Adipose tissue (tissue), 3 donors: Measurements from ENCODE around the gene CABLES2. TPM values are rescaled to one million over a fixed set of nuclear protein-coding genes. Genes with fewer than 3 reads are reported as not detected.

Experiments used
- H3K27ac ChIP-seq: one replicate; pipeline ENCODE4 v1.5.1; 2013; ENCODE audit warnings: low read depth, low read length
- WGBS, 3 donors: extraction: QIAGEN DNeasy Blood & Tissue Kit; methylation state at CpG; one replicate each; pipeline ENCODE4 v1.1.7; 2013; 5-methylcytosine and 5-hydroxymethylcytosine counted together
- polyA plus RNA-seq, 3 donors: library from polyadenylated mRNA; stranded (reverse); fragments of 200-250 nt; gene quantifications; one replicate each; pipeline ENCODE4 v1.2.3, GENCODE V29; 2013
- donor health status: healthy with polysubstance abuse.
- donor health status: Bipolar disorder and iron deficiency.
- donor health status: healthy.

The CABLES2 gene, protein sequence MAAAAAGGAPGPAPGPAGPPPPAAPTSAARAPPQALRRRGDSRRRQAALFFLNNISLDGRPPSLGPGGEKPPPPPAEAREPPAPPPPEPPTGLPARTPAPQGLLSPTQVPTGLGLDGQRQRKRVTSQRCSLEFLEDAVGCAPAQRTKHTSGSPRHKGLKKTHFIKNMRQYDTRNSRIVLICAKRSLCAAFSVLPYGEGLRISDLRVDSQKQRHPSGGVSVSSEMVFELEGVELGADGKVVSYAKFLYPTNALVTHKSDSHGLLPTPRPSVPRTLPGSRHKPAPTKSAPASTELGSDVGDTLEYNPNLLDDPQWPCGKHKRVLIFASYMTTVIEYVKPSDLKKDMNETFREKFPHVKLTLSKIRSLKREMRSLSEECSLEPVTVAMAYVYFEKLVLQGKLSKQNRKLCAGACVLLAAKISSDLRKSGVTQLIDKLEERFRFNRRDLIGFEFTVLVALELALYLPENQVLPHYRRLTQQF
- 1 to 10 TPM; 1.3 to 1.8 (median 1.6) TPM for polyA plus RNA-seq

DNA sequence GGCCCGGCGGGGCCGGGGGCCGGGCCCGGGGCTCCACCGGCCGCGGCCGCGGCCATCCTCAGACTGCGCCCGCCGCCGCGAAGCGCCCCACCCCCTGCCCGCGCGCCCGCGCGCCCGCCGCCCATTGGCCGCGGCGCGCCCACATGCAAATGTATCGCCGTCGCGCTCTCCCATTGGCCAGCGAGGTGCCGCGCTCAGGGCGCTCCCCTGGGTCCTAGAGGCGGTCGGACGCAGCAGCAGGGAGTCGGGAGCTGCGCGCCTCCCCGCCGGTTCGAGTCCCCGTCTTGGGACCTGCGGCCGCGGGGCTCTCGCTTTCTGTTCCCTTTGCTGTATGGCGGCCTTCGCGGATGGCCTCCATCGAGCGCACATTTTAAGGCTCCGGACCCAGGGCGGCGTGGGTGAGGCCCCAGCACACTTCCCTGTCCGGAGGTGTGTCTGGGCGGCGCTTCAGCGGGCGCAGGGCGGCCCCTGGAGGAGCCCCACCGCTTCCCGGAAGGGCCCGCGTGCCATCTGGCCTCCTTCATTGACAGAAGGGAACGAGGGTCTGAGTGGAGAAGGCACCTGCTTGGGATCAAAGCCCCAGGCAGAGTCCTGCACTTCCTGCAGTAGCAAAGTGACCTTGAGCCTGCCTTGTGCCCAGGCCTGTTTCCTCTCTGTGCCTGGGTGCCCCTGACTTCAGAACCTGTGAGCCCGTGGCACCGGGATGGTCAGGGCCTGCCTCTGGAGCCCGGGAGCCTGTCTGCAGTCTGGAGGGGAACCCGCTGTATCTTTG, at the start of gene CABLES2:
TSS of gene CABLES2 (minus strand) at position 65 of the 772 bp plus-strand sequence. CDS start at position 56, 9 bp downstream.
- no peak within 1 kb of the TSS for H3K27ac ChIP-seq
- WGBS, 3 donors, result 4 to 6% (median 5%) methylated on average over 54 to 73 of the region's 73 CpGs

DNA sequence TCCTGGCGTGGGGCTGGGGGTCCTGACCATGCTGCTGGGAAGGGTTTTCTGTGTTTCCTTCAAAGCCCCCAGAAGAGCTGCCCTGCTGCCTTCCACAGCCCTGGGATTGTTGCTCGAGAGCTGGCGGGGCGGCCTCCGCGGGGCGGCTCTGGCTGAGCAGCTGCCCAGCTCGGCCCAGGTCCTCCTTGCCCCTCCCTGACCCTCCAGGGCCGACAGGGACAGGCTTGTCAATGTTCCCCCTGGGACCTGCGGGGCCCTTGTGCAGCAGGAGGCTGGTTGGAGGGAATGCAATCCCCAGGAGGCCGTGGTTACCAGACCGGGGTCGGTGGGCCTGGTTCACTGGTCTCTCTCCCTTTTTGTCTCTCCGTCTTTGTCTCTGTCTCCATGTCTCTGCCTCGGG, 48.8 kb upstream of the CABLES2 start:
- no peak overlapping the region for H3K27ac ChIP-seq

DNA sequence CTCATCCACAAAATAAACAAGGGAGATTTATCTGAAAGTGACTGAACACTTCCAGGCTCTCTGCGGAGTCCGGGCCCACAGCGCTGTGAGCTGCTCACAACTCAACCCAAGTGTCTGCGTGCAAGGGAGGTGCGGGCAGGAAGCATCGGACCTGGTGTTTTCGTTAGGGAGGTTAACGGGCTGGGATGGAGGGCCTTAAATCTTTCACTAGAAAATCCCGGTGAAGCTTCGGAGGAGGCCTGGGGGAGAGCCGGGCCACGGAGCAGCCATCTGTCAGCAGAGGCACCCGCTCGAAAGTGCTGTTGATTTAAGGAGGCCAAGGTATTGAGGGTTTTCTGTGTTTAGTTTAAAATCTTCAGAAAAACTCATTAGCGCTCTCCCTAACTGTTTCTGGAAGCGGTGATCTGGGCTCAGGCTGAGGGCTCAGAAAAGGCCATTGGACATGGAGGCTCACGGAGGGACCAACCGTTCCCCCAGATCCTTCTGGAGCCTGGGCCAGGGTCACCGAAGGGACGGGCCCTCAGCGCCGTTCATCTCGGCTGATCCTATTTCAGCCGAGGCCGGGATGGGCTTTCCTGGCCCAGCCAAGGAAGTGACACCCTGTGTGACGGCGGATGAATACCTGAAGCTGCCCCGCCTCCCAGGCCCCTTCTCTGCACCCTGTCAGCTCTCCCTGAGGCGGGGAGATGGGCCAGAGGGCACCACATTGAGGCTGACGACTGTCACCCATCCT, 48.0 kb upstream of the CABLES2 start:
- H3K27ac ChIP-seq, result no peak overlapping the region
- WGBS, 3 donors, result 56 to 70% (median 57%) methylated on average over 30 of the region's 30 CpGs

More for the DNA sequence above, 48.8 kb upstream of the CABLES2 start:
- WGBS, 3 donors, result 65 to 76% (median 75%) methylated on average over 15 of the region's 15 CpGs

DNA sequence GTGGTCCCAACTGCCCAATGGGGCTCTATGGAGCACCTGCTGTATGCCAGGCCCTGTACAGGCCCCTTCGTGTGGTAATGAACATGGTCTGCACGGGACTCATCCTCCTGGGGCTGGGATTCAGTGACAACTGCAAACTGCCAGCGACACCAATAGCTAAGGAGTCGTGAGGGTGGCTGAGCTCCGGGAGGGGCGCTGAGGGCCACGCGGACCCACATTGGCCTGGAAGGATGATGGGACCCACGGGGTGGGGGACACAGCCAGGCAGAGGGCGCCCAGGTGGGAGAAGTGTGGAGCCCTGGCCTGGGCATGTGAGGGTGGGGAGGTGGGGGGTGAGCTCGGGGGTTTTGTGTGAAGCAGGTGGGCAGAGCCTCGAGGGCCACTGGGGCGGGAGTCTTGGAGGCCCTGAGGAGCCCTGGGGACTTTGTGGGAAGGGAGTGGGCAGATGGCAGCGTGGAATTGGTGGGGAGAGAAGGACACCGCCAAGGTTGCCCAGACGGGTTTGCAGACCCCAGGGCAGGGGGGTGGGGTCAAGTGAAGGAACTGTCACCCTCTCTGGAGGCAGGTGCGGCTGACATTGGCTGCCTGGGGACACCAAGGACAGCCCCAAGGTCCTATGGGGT, 46.2 kb upstream of the CABLES2 start:
- WGBS, 3 donors, result 78 to 82% (median 80%) methylated on average over 17 of the region's 17 CpGs
- H3K27ac ChIP-seq, result no peak overlapping the region

DNA sequence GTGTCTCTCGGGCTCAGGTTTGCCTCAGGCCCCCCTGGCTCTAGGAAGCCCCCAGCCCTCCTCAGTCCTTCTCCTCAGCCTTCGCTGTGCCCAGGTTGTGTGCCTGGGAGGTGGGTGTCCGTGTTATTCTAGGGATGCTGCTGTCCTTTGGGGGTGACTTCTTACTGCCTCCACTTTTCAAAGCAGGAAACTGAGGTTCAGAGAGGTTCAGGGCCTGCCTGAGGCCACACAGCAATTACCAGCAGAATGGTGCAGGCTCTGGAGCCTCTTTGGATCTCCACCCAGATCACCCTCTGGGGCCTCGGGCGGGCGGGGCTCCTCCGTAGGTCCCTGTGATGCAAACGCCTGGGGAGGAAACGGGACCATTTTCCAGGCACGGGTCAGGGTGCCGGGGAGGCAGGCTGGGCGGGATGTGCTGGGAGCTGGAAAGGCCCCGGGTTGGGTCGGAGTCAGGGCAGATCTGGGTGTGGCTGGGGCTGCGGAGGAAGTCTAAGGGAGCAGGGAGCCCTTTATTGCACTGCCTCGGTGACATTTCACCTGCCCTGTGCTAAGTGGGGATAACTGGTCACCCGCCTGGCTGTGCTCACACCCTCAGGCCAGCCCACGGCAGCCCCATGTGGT, 45.5 kb upstream of the CABLES2 start:
- WGBS, 3 donors, result 49 to 65% (median 64%) methylated on average over 18 of the region's 18 CpGs

DNA sequence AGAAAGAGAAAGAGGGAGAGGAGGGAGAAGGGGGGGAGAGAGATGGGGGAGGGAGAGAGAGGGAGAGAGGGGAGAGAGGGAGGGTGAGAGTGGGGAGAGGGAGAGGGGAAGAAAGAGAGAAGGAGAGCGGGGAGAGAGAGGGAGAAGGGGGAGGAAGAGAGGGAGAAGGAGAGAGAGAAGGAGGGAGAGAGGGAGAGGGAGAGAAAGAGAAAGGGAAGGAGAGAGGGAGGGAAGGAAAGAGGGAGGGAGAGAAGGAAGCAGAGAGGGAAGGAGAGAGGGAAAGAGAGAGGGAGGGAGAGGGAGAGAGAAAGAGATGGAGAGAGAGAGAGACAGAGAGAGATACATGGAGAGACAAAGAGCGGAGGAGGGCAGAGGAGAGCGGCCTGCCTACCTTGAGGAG, 44.9 kb upstream of the CABLES2 start:
- WGBS, 3 donors, result 87 to 95% (median 92%) methylated on average over 3 of the region's 3 CpGs
- H3K27ac ChIP-seq, result no peak overlapping the region

More for the DNA sequence above, 45.5 kb upstream of the CABLES2 start:
- no peak overlapping the region for H3K27ac ChIP-seq

DNA sequence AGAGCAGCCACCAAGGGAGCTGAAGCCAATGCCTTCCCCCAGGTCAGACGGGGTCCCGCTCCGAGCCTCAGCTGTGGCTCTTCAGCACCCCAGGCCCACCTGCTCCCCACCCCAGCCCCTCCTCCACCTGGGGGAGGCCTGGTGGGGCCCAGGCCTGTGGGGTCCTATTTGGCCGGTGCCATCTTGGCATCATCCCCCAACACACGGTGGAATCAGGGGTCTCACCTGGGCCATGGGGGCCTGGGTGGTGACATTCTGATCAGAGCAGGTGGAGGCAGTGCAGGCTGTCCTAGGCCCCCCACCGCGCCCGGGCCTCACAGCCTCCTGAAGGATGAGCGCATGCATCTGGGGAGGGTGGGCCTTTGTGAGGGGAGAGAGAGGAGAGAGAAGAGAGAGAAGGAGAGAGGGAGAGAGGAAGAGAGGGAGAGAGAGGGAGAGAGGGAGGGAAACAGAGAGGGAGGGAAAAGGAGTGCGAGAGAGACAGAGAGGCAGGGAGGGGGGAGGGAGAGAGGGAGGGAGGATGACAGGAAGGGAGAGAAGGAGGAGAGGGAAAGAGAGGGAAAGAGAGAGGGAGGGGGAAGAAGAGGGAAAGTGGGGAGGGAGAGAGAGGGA, 44.2 kb upstream of the CABLES2 start:
- no peak overlapping the region for H3K27ac ChIP-seq
- 75 to 83% (median 76%) methylated on average over 10 of the region's 10 CpGs for WGBS, 3 donors

DNA sequence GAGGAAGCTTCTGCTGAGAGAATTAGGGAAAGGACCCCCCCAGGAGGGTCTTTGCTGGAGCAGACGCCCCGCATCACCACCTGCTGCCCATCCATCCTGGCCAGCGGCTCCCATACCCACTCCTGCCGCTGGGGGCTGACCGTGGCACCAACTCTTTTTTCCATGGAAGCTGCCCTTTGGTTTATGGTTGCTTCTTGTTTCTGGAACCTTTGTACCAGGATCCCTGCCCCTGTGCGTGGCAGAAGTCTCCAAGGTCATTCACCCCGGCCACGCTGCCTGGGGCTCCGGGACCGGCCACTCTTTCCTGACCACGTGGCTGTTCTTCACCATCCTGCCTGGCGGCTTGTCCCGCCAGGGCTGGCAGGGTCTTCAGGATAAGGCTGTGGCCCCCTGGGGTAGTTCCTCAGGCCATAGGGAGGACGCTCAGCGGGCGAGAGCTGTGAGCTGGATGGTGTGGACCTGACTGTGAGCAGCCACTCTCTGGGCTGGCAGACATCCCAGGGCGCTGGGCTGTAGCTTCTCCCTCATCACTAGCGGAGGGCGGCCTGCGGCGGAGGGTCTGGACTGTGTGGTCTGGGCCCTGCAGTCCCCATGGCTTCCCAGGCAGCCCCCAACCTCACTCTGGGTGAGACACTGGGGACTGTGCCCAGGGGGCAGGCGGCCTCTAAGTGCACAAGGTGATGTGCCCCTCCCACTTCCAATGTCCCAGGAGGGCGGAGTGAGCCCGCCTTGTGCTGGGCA, 43.0 kb upstream of the CABLES2 start:
- H3K27ac ChIP-seq, result no peak overlapping the region
- 64 to 70% (median 65%) methylated on average over 24 of the region's 24 CpGs for WGBS, 3 donors

DNA sequence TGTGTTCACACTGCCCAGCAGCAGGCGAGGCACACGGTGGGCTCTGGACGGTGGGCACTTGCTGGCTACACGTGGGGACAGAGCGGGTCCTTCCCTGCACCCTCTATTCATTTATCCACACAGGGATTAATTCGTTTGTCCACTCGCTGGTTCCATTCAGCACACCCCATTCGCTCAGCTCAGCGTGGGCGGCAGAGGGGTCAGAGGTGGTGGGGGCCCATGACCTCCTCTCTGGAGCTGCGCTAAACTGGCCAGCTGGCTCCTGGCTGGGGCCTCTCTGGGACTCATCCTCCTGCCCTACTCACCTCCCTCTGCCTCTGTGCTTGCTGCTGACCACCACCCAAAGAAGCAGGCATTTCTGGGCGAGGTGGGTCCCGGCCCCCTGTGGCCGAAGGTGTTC, 41.7 kb upstream of the CABLES2 start:
- 58 to 80% (median 71%) methylated on average over 14 of the region's 14 CpGs for WGBS, 3 donors

DNA sequence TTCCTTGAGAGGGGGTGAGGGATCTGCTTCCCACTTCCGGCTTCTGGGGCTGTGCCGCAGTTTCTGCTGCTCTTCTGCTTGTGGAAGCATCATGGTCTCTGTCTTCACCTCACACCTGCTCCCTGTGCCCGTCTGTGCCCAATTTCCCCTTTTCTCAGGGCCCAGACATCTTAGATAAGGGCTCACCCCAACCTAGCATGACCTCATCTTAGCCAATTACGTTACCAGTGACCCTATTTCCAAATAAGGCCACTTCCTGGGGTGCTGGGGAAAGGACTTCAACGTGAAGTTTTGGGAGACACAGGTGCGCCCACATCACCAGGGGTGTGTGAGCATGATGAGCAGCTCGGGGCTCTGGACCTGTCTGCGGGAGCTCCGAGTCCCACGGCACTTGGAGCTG, 41.0 kb upstream of the CABLES2 start:
- no peak overlapping the region for H3K27ac ChIP-seq
- 69 to 80% (median 72%) methylated on average over 10 of the region's 10 CpGs for WGBS, 3 donors

More for the DNA sequence above, 41.7 kb upstream of the CABLES2 start:
- H3K27ac ChIP-seq, result no peak overlapping the region

DNA sequence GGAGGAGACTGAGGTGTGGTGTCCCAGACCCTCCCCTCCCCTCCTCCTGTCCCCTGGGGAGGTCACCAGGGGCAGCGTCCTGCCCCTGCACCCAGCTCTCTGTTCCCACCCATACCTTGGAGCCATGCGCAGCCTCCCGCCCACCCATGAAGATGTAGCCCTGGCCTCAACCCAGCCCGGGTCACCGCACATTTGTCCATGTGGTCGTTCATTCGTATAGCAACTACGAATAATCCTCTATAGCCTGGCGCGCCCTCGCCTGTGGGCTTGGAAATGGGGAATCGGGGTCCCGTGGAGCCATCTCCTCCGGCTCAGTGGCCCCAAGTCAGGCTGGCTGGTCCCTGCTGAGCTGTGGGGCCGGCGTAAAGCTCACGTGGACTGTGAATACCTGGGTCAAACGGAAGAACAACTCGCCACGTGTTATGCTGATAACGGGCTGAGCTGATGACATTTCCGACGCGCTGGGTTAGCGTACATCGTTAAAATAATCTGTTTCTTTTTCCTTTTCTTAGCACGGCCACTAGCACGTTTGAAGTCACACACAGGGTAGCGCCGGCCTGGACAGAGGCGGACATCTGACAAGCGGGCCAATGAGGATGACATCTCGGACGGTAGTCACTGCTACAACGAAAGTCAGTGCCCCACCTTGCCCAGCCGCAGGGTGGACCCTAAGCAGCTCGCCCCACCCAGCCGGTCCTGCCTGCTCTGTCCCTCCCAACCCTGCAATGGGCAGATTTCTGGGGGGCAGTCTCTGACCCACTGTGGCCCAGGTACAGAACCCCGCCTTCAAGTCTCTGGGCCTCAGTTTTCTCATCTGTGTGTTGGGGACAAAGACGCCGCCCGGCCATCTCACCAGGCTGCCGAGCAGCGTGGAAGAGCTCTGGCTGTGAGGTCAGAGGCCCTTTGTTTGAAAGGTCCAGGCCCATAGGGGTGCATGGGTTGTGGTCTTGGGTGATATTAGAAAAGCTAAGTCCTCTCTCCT, 40.1 kb upstream of the CABLES2 start:
- WGBS, 3 donors, result 83 to 87% (median 85%) methylated on average over 42 to 44 of the region's 44 CpGs
- H3K27ac ChIP-seq, result no peak overlapping the region

DNA sequence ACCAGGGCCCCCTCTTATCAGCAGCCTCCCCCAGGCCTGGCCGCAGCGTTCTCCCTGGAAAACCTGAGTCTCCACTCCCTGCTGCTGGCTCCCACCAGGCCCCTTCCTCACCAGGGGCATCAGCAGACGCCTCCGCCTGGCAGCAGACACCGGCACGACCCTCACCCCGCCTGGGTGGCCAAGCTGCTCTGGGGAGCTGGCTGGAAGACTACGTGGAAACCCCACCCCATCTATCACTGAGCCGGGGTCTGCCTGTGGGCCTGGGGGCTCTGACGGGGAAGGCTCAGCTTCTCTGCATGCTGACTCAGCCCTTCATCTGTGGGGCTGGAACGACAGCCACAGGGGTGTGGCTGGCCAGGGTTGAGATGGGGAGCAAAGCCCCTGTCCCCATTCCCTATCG, 39.4 kb upstream of the CABLES2 start:
- no peak overlapping the region for H3K27ac ChIP-seq
- WGBS, 3 donors, result 47 to 57% (median 57%) methylated on average over 12 of the region's 12 CpGs

DNA sequence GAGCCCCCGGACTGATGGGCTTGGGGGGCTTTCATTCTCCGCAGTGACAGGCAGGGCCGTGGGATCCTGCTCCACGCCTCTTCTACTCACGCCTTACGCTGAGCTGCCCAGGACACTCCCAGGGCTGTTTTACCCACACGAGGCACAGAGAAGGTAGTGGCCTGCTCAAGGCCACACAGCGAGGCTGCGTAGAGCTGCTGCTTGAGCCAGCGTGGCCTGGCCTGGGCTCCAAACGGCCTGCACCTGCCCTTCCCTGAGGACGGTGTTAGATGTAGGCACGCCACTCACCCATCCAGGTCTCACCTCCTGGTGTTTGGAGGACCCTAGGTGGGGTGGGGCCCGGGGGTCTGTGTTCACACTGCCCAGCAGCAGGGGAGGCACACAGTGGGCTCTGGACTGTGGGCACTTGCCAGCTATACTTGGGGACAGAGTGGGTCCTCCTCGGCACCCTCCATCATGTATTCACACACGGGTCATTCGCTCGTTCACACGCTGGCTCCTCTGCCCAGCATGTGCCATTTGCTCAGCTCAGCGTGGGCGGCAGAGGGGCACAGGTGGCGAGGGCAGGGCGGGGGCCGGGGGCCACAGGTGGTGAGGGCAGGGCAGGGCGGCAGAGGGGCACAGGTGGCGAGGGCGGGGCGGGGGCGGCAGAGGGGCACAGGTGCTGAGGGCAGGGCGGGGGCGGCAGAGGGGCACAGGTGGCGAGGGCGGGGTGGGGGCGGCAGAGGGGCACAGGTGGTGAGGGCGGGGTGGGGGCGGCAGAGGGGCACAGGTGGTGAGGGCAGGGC, 38.7 kb upstream of the CABLES2 start:
- 72 to 83% (median 83%) methylated on average over 29 to 31 of the region's 36 CpGs for WGBS, 3 donors
- H3K27ac ChIP-seq, result no peak overlapping the region

DNA sequence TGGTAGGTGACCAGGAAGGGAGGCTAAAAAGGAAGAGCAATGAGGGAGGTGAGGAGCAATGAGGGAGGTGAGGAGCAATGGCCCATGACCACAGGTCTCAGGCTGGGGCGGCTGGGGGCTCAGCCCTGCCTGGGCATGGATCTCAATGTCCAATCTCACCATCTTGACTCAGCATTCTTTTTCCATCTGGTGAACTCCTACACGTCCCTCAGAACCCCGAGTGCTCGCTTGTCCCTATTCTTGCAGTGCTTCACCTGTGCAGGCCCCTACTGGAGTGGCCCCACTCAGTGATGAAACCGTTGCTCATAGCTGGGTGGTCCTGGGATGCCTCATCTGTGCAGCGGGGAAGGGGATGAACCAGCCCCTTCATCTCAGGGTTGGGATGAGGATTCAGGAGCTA, 37.2 kb upstream of the CABLES2 start:
- H3K27ac ChIP-seq, result no peak overlapping the region
- WGBS, 3 donors, result 82 to 91% (median 84%) methylated on average over 6 of the region's 6 CpGs

DNA sequence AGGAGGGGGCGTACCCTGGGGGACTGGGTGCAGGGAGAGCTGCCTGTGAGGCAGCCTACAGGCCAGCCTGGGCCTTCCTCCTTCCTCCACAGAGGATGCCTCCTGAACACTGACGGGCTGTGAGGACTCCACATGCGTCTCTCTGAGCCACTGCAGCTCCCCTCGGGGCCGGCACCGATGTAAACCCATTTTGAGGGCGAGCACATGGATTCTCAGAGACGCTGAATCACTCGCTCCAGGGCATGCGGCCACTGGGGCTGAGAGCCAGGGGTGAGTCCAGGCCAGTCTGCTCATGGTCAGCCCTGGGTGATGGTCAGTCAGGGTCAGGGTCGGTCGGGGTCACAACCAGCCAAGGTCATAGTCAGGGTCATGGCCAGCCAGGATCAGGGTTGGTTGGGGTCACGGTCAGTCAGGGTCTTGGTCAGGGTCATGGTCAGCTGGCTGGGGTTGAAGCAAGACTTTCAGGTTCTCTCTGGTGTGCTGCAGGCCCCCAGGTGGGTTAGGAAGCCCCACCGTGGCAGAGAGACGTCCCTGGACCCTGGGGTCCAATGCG, 35.0 kb upstream of the CABLES2 start:
- 81 to 85% (median 84%) methylated on average over 16 of the region's 16 CpGs for WGBS, 3 donors
- H3K27ac ChIP-seq, result no peak overlapping the region
